GM03348 (cell line): Measurements from ENCODE around the gene PDGFA.

Source experiments
- DNase-seq: peaks from one replicate; pipeline ENCODE4 v3.0.0; 2012; ENCODE audit warnings: low spot score

Gene PDGFA

DNA sequence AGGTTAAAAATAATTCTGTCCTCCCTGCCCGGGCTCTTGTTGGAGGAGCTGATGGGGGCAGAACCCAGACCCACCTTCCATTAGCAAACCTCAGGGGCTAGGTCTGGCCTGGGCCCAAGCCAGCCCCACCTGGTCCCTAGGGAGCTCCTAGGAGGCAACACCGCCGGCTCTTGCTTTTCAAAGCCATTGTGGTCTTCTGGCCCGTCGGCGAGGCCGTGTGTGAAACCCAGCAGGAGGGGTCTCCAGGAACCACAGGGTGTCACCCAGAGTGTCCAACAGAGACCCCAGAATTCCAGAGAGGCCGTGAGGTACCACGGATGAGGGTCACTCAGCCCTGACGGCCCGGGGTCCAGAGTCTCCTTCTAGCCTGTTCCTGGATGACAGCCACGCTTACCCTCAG, 16.6 kb upstream of the PDGFA start:
- no peak for DNase-seq

DNA sequence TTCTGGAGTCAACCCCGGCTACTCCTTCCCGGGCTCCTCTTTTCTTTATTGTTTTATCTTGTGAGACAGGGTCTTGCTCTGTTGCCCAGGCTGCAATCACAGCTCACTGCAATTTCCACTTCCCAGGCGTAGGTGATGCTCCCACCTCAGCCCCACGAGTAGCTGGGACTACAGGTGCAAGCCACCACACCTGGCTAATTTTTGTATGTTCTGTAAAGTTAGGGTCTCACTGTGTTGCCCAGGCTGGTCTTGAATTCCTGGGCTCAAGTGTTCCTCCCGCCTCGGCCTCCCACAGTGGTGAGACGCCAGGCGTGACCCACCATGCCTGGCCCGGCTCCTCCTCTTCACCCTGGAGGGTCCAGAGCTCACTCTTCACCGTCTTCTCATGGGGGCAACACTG, 15.3 kb upstream of the PDGFA start:
- no peak for DNase-seq

DNA sequence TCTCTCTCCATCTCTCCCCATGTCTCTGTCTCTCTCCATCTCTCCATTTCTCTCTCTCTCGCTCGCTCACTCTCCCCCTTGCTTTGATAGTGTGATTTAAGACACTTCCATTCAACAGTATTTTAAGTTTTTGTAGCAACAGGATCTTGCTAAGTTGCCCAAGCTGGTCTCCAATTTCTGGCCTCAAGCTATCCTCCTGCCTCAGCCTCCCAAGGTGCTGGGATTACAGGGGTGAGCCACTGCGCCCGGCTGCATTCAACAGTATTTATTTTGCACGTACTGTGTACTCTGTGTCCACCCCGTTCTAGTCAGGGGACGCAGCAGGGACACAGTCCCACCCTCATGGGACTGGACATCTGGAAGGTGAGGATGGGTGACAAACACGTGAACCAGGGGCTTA, 14.4 kb upstream of the PDGFA start:
- no peak for DNase-seq

DNA sequence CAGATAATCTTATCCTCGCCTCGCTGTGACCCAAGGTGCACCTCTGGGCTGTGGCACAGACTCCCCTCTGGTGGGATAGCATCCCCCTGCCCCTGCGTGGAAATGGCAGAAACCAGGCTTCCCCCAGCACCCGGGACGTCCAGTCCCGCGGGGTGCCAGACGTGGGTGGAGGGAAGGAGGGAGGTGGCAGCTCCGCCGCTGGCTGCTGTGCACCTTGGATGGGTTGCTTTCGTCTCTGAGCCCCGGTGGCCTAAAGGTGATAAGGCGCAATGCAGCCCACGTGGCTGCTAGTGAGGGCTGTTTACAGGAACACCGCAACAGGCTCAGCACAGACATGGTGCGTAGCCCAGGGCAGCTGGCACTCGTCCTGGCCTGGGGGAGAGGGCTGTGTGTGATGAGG, 13.6 kb upstream of the PDGFA start:
- no peak for DNase-seq

DNA sequence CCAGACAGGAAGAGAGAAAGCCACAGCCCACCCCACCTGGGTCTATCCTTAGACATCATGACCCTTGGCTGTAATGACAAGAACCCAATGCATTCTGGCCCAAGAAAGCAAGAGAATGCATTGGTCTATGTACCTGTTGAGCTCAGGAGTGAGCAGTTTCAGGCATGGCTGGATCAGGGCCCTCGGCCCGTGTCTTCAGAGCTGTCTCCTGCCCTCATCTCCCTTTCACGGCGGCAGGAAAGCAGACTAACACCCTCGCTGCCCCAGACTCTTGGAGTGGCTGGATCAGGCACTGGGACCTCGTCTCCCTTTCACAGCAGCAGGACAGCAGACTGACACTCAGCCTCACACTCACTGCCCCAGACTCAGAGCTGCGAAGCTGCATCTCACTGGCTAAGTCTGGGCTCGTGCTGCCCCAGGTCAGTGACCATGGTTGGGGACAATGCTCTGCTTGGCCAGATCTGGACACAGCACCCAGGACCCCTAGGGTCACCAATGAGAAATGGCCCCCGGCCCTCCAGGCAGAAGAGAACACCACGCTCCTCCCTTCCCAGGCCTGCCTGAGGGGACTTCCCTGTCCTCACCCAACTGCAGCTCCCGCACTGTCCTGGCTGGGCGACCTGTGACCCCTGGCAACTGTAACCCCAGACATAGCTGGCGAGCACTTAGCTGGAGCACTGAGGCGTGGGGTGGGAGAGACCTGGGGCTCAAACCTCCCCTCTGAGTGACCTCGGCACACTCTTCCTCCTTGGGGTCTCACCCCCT, 12.9 kb upstream of the PDGFA start:
- no peak for DNase-seq

DNA sequence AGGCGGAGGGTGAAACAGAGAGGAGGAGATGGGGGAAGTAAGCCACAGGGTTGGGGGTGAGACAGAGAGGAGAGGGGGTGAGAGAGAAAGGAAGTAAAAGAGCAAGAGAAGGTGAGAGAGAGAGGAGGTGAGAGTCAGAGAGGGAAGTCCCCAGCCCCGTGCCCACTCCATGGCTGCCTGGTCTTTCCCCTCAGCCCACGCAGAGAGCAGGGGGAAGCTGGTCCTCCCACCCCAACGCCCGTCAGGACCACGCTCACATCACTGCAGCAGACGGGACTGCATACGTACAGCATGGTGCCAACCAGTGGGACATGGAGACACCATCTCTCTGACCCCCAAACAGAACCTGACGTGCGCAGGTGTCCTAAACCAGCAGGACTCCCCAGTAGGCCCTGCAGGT, 12.1 kb upstream of the PDGFA start:
- DNase-seq = no peak

DNA sequence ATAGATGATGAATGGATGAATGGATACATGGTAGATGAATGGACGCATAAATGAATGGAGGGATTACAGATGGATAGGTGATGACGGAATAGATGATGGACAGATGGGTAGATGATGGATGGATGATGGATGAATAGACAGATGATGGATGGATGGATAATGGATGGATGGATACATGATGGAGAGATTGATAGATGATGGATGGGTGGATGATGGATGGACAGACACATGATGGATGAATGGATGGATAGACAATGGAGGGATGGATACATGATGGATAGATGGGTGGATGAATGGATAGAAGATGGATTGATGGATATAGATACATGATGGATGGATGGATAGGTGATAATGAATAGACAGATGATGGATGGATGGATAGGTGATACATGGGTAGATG, 8.8 kb upstream of the PDGFA start:
- no peak for DNase-seq

DNA sequence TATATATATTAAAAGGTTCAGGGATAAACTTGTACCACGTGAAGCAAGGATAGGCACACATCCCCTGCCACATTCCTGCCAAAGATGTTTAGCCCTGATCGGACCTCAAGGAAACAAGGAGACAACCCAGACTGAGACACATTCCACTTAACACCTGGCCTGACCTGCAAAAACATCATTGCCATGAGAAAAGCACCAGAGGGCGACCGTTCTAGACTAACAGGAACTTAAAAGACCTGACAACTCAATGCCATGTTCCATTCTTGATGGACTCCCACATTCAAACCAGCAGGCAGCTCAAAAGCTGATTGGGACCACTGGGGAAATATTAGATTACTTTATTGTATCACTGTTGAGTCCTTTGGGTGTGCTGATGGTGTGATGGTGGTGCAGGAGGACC, 8.1 kb upstream of the PDGFA start:
- no peak for DNase-seq

DNA sequence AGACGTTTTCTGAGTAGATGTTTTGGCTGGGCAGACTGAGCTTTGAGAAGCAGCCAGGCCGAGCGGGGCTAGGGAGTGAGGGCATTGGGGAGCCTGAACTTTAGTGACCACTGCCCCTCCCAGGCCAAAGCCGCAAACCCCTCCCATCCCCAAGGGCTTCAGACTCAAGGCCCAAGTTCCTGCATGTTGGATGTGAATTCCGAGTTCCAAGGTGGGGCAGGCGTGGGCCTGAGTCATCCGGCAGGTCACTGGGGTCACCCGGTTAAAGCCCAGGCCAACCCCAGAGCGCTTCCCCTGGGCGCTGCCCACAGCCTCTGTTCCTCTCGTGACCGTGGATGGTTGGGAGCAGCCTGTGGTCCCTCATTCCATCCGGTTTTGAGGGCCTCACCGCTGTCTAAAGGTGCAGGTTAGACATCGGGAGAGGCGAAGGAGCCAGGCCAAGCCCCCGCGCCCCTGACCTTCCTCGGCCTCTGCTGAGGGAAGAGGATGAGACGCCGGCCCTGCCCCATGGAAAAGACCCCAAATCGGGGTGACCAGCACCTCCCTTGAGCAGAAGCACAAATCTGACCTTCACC, 6.9 kb upstream of the PDGFA start:
- no peak for DNase-seq

DNA sequence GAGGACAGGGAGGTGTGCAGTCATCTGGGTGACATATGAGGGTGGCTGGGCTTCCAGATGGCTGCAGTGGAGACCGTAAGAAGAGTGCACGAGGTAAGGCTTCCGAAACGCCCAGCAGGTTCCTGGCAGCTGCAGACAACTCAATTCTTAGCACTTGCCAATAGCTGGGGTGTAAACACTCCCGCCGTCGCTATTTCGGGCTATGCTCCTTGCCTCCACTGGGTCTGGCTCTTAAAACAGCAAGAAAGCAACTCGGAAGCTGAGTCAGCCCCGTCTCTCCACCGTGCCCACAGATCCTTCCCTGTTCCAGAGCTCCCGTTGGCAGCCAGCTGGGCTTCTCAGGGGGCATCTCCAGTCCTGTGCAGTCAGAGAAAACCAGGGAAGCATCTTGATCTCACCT, 6.1 kb upstream of the PDGFA start:
- DNase-seq = no peak

DNA sequence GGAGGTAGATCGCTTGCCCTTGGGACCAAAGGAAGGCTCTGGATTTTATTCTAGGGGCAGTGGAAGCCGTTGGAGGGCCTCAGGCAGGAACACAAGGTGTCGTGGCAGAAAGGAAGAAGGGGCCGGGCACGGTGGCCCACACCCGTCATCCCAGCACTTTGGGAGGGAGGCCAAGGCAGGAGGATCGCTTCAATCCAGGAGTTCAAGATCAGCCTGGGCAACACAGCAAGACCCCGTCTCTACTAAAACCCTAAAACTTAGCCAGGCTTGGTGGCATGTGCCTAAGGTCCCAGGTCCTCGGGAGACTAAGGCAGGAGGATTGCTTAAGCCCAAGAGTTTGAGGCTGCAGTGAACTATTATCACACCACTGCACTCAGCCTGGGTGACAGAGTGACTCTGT, 5.2 kb upstream of the PDGFA start:
- DNase-seq = no peak

DNA sequence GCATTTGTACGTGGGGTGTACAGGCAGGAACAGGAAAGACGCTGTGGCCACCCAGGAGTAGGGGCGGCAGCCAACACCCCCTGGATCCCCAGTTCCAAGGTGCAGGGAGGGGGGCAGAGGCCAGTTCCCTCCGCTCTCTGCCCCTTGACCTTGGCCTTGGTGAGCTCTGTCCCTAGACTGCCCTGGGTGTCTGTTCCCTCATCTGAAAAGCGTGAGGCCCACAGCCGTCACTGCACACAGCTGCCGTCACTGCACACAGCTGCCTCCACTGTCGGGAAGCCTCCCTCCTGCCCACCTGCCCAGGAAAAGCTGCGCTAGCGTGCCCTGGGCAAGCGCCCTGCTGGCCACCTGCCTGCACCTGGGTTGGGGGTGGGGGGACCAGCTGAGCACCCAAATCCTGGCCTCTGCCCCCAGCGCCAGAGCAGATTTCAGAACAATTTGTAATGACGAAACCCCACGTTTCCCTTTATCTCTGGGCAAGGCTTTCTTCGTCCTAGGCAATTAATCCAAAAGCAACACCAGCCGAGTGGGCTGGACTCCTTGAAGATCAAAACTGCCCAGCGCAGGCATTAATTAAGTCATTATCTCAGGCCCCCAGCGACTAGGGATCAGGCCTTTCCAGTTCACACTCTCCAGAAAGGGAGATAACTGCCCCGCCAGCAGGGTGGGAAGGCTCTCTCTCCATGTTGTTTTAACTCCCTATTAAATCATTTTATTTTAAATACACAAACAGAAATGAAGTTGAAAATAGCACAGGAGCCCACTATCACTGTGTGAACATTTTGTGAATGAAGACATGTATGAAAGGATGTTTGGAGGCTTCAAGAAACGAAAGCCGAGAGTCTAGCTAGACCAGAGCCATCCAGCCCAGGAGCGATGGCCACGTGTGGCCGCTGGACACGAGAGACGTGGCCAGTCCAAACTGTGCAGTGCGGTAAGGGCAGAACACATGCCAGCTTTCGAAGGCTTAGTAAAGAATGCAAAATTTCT, 4.0 kb upstream of the PDGFA start:
- no peak for DNase-seq

DNA sequence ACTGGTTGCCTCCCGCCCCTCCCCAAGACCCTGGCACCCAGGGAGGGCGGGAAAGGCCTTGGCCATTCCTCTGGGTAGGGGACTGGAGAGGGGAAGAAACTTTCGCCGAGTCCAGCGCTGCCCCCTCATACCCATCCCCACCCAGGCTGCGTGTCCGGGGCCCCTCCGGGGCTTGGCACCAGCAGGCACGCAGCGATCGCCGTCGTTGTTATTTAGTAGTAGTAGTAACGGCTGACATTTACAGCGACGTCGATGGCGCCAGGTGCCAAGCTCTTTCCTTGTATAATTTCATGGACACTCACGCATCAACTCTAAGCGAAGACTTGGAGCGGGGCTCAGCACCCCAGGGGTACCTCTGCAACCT, 3.3 kb upstream of the PDGFA start:
- no peak for DNase-seq

DNA sequence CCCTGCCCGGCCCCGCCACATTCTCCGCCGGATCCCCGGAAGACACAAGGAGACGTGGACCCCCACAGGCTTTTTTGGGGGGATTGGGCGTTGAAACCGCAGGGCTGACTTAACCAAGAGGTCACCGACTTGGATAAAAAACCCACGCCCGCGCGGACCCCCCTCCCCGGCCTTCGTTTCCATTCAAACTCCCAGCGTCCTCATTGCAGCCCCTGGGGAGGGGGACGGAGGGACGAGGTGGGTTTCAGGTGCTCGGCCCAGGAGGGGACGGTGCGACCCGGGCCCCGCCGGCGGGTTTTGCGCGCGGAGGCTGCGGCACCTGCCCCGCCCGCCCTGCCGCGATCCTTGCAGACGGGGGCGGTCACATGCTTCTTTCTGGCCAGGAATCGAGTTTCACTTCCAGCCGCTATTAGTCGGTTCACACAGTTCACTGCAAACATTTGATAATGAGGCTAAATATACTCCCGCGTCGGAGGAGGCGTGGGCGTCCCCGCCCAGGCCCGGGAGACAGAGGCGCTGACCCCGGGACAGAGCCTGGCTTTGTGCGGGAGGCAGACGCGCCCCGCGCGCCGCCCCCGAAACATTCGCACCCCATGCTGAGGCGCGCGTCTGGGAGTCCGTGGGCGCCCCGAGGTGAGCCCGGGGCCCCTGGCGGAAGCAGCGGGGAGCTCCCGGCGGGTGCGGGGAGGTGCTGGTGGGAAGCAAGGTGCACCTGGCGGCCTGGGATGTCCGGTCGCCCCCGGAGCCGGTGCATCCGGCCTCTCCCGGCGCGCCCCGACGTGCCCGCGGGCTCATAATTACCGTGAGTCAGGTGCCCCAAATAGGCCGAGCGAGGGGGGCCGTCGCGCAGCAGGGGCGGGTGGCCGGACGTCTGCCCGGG, 2.7 kb upstream of the PDGFA start:
- DNase-seq = peak; percentile 53

DNA sequence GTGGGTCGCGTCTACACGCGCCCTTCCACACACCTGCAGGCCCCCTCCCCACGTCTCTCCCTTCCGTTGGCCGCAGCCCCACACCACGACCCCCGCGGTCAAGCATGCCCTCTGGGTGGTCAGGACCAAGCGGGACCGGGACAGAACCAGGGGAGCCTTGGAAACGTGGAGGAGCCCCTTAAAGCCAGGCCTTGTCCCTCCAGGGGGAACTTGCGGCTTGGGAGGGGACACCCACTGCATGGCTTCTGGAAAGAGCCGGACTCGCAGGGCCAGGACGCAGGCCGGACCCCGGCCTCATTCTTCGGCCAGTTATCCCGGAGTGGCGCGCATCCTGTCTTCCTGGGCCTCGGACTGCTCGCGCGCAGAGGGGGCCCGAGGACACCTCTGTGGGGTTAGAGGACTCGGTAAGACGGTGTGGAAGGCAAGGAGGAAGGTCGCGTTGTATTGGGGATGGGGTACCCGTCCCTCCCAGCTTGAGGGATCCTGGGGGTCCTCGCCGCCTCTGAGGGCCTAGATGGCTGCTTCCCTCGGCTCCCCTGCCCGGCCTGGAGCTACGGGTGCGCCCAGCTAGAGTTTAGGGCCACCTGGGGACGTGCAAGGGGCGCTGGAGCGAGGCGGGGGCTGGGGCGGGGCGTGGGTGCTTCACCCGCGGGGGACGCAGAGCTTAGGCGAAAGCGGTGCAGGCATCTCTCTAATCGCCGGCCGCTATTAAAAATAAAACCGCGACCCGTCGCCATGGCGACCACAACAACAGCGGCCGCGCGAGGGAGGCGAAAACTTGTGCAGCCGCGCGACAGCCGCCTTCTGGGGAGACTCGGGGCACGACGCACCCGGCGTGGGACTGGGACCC, 1.8 kb upstream of the PDGFA start:
- DNase-seq = peak; percentile 60

DNA sequence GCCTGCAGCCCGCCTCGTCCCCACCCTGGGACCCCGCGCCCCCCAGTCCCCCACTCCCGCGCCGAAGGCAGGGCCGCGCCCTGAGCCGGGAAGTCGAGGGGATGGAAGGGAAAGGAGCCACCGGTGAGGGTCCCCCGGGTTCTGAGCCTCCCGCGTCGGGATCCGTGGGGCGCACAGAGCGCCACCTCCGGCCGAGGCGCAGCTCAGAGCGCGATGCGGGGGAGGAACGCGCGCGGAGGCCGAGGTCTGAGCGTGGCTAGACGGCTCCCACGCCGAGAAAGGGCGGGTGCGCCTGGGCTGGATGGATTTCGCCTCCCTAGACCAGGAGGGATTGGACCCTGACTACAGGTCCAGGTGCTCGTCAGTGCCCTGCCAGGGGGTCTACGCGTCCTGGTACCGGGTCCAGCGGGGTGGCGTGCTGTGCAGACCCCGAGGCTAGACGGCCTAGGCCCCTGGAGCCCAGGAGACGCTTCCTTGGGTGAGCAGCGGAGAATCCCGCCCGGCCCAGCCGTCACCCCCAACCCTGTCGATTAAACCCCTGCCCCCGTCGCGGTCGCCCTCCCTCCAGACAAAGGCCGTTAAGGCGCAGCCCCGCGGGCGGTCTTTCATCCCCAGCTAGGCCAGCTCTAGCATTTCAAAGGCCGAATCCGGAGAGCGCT, 986 bp upstream of the PDGFA start:
- DNase-seq = no peak

DNA sequence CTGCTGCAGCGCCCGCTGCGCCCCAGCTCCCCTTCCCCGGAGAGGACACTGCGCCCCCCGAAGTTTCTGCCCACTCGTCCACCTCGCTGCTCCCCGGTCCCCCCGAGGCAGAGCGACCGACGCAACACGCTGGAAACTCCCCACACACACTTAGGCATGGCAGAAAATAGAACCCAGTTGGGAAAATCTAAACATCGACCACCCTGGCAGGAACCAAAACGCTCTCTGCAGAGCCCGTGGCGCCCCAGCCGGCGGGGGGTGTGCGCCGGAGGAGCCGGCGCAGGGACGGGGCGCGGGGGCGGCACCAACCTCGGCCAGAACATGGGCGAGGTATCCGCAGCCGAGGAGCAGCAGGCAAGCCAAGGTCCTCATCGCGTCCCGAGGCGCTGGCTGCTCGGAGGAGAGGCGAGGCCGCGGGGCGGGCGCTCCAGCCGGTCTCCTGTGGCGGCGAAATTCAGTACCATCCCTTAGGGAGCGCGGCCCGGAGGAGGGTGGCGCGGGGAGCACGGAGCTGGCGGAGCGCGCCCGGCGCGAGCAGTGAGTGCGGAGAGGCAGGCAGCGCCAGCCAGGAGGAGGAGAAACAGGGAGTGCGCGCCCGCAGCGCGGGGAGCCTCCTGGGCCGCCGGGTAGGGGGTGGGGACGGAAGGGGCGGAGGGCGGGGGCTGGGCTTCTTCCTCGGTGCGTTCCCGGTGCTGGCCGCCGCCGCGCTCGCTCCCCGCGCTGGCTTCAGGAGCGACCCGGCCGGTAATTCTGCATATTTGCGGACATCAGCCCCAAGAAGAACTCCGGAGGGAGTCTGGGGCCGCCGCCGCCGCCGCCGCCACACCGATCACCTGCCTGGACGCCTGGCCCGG, 789 bp downstream of the PDGFA start:
- peak; percentile 87 for DNase-seq

DNA sequence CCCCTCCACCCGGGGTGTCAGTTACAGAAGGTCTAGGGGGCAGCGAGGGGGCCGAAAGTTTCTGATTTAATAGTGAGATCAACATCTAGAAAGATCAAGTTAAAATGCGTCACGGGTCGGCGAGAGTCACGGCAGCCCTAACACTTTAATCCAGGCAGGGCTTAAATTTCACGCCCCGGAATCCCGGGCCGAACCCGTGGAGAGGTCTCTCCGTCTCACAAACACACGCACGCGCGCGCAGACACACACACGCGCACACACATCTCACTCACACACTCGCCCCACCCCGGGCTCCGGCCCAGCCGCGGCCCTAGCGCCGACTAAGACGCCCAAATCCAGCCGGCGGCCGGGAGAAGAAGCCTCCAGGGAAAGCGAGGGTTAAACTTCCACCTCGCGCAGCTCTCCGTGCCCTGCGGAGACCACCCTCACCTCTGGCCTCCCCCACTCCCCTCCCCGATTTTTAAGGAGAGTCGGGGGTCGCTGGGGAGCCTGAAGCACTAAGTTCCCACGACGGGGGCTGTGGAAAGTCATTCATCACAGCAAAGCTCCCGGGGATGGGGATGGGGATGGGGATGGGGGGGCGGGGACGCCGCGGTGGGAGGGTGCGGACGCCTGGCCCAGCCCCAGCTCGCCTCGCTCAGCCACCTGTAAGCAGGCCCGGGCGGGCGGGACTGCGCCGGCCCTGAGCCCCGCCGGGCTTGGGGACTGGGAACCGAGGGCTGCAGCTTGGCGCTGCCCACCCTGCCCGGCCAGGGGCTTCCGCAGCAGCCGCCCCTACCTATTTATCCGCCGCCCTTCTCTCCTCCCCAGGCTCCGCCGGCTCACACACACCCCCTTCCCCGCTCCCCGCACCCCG, 1.6 kb downstream of the PDGFA start:
- DNase-seq = peak; percentile 82
